GM21786 (cell line): ENCODE measurements around the gene DNAJA1.

Experiments used
- ATAC-seq: cut with Tn5 transposase; IDR thresholded peaks from one replicate; pipeline ENCODE4 v1.9.1; 2021; ENCODE audit not compliant: unreplicated experiment

The DNAJA1 gene

DNA sequence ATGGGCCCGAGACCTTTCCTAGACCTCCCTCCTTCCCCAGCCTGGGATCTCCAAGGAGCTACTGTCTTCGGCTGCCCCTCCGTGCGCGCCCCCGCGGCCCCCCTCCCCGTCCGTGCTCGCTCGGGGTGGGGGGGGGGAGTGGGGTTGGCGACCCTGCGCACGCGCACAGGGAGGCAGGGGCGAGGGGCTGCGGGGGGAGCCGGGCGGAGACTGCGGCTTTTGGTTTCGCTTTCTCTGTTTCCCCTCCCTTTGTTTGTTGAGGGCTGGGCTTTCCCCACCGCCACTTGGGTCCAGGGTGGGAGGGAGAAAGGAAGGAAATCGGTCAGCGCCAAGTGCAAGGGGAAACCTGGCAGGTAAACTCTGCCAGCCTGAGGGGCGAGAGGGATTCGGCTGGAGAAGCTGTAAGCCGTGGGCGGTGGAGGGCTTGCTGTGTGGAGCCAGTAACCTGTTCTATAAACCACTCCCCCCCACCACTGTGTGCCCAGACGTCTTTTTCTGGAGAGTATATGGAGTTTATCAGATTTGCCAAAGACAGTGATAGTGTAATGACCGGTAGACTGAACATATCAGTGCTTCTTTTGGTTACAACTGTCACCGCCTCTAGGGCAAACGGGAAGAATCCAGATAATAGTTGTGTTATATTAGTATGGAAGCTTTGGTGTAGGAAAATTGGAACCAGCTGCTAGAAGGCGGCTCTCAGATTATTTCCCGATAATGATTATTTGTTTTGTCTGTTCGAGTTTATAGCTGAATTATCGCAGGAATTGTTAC is 684 bp downstream of the DNAJA1 start:
- peak; percentile 45 for ATAC-seq

DNA sequence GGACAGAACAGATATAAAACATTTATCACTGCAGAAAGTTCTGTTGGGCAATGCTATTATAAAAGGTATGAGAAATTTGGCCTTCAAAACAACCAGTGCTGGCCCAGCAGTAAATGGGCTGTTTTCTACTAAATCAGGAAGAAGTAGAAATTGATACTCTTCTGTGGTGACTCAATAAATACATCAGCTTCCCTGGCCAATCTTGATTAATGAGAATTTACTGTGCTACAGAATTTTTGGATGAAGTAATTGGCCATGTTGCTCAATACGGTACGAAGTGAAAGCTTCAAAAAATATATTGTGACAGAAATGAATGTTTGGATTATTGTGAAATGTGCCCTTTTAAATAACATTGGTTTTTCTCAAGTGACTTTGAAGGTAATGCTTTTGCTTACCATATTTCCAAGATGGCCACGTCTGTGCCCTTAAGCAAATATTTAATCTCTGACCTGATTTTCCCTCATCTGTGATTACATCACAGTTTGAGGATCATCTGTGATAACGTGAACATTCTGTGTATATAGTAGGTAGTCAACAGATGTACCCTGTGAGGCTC is 4.2 kb downstream of the DNAJA1 start:
- no peak for ATAC-seq

DNA sequence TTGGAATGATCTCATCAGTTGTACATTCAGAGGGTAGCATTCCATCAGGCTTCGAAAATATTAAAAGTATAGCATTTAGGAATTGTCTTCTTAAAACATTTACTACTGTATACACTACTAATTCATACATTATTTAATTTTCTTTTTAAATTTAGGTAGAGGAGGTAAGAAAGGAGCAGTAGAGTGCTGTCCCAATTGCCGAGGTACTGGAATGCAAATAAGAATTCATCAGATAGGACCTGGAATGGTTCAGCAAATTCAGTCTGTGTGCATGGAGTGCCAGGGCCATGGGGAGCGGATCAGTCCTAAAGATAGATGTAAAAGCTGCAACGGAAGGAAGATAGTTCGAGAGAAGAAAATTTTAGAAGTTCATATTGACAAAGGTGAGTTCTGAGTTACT is 5.2 kb downstream of the DNAJA1 start:
- no peak for ATAC-seq

DNA sequence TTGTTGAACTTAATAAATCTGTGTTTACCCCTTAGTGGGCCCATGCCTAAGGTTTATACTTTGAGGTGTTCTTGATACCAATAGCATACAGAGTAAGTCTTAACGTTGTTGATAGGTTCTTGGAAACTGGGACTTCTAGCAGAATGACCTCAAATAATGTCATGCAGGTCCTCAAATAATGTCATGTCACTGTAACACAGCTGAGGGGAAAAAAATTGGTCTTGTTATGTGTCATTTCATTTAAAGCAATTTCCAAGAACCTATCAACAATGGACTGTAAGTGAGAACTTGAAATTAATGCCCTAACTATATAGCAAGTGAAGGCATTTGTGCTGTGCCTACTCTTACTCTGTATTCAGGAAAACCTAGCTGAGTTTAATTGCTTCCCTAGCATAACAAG is 7.2 kb downstream of the DNAJA1 start:
- no peak for ATAC-seq

DNA sequence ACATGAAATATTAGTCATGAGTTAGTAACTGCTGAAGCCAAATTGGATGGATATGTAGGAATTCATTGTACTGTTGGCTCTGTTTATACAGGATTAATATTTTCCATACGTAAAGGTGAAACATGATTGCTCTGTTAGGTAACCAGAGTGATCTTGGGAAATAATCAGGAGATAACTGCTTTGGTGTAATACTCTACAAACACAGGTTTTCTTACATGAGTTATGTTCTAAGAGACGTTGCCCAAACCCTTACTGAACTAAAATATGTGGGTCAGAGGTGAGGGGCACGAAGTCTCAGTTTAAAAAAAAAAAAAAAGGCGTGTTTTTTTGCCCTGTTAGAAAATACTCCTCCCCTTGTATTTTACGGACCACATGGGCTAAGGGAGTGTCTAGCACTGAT is 7.8 kb downstream of the DNAJA1 start:
- ATAC-seq = no peak

DNA sequence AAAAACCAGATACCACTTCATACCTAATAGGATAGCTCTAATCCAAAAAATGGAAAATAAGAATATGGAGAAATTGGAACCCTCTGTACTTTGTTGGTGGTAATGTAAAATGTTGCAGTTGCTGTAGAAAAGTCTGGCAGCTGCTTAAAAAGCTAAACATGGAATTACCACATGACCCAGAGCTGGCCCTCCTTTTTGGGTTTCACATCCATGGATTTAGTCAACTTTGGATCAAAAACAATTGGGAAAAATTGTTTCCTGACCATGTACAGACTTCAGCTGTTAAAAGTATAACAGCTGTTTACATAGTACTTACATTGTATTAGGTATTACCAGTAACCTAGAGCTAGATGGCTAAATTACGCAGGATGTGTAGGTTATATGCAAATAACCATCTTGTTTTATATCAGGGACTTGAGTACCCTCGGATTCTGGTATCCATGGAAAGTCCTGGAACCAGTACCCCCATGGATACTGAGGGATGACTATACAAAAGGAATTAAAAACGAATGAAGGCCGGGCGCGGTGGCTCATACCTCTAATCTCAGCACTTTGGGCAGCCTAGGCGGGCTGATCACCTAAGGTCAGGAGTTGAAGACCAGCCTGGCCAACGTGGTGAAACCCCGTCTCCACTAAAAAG is 15.8 kb downstream of the DNAJA1 start:
- ATAC-seq = no peak

DNA sequence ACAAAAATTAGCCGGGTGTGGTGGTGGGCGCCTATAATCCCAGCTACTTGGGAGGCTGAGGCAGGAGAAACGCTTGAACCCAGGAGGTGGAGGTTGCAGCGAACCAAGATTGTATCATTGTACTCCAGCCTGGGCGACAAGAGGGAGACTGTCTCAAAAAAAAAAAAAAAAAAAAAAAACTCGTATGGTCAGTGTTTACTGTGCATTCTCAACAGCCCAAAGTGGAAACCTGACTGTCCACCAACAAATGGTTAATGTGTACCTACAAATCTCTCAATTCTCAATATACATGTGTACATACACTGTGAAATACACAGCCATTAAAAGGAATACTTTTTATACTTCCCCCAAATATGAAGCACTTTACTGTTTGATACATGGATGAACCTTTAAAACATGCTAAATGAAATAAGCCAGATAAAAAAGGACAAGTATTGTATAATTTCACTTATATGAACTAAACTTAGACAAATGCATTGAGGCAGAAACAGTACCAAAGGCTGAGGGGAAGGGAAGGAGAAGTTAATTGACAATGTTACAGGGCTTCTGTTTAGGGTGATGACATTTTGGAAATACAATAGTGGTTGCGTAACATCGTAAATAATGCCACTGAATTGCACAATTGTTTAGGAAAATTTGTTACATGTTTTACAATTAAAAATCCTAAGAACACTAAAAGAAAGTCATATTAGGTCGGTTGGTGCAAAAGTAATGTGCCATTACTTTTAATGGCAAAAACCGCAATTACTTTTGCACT is 16.5 kb downstream of the DNAJA1 start:
- ATAC-seq = no peak

DNA sequence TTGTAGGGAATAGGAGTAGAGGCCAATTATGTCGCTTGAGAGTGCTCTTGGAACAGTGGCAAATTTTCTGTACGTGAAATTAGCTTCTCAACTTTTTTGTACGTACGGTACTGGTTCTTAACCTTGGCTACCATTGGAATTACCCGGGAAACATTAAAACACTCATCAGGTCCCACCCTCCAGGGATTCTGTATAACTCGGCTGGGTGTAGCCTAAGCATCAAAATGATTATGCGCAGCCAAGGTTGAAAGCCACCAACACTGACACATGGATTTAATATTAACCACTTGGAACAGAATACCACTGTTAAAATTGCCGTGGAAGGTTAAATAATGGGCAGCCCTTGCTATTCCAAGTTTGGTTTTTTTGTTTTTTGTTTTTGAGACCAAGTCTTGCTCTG is 17.4 kb downstream of the DNAJA1 start:
- no peak for ATAC-seq

DNA sequence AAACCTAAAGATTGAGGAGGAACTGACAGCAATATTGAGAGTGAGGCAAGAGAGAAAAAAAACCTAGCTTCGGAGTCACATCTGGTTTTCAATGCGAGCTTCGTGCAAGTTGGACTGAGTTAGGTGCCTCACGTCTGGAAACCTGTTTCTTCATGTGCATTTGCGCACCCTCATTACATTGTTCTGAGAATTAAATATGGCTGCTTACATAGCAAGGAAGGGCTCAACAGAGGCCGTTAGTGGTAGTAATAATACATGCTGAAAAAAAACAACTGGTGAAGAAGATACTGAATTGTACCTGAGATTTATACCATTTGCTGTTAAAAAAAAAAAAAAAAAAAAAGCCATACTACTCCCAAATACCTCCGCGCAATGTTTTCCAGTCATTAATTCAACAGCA is 18.6 kb downstream of the DNAJA1 start:
- ATAC-seq = no peak

DNA sequence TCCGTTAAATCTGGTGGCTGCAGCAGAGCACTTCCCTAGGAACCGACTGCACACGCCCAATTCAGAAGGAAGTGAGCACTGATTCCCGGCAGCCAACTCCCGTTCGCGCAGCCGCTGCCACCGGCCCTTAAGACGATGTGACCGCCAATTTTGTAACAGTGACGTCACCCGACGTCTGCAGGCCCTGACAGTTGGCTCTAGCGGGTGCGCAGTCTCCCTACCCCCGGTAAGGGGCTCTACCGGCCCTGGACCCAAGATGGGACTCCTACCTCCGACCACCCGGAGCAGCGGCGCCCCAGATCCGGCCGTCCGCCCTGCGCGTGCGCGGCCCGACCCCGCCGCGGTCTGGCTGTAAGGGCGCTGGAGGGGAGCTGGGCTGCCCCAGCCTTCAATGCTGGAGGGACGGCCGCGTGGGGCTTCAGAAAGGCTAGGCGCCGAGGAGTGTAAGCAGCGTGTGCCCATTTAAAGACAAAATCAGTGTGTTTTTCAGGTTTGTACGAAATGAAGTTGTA is 19.1 kb downstream of the DNAJA1 start:
- peak; percentile 78 for ATAC-seq

DNA sequence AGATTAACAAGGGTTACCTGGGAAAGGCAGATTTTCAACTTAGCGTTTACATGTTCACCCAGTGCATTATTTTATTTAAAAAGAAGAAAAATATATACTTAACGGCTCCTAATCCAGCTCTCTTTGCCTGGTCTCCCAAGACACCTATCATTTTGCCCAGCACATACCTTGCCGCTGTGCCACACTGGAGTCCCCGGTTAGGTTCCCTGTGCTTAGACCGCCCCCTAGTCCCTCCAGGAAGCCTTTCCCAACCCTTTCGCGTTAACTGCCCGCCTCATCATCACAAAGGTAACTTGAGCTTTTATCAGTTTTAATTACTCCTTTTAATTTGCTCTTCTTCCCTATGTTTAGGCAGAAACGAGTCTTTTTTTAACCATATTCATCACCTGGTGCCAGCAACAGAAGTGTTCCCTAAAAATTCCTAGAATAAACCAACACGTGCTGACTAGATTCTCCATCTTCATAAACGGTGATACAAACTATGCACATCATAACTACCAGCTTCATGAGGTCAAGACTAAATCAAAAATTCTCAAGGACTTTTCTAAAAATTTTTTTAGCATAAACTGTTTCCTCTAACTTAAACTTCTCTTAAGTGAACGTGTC is 19.7 kb downstream of the DNAJA1 start:
- ATAC-seq = no peak

DNA sequence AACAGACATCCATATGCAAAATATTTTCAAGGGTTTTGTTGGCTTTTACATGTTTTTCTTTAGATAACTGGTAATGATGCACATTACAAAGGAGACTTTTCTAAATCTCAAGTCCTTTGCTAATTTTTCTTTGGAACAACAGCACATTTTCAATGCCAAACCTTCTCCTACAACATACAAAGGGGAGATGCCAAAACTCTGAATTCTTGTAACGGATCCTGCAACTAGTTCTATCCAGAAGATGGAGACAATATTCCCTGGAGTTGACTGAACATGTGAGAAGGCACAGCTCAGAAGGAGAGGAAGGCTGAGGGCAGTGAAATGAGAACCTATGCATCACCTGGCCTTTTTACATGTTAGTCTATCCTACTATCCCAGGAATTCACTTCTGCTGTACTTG is 21.0 kb downstream of the DNAJA1 start:
- no peak for ATAC-seq

DNA sequence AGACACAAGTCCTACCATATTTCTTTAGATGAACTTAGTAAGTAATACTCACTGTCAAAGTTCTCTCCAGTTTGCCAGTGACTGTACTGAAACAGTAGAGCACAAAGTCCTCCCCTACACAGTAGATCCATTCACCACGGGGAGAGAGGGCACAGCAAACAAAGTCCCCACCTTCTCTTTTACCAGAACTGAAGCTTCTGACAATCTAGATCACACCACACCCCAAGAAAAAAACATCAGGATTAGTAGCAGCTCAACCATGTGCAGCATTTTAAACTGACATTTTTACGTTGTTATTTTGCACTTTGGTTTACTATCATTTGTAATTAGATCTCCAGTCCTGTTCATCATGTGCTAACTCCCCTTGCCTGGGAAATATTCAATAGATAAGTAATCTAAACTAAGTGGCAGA is 23.0 kb downstream of the DNAJA1 start:
- no peak for ATAC-seq

DNA sequence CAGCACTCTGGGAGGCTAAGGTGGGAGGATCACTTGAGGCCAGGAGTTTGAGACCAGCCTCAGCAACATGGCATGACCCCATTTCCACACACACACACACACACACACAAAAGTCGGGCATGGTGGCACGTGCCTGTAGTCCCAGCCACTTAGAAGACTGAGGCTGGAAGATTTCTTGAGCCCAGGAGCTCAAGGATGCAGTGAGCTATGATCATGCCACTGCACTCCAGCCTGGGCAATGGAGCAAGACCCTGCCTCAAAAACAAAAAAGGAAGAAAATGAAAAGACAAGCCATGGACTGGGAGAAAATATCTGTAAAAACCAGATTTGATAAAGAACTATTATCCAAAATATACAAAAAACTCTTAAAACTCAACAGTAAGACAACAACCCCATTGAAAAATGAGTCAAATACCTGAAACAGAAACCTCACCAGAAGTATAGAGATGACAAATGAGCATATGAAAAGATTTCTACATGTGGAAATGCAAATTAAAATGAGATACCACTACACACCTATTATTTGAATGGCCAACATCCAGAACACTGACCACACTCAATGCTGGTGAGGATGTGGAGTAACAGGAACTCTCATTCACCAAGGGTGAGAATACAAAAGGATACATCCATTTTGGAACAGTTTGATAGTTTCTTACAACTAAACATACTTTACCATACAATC is 24.7 kb downstream of the DNAJA1 start:
- ATAC-seq = peak; percentile 79

DNA sequence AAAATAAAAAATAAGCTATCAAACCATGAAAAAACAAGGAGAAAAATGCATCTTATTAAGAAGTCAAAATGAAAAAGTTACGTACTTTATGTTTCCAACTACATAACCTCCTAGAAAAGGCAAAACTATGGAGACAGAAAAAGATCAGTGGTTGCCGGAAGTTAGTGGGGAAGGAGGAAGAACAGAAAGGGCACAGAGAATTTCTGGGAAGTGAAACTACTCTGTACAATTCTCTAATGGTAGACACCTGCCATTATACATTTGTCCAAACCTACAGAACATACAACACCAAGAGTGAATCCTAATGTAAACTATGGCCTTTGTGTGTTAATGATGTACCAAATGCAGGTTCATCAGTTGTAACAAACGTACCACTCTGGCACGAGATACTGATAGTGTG is 26.1 kb downstream of the DNAJA1 start:
- ATAC-seq = no peak

DNA sequence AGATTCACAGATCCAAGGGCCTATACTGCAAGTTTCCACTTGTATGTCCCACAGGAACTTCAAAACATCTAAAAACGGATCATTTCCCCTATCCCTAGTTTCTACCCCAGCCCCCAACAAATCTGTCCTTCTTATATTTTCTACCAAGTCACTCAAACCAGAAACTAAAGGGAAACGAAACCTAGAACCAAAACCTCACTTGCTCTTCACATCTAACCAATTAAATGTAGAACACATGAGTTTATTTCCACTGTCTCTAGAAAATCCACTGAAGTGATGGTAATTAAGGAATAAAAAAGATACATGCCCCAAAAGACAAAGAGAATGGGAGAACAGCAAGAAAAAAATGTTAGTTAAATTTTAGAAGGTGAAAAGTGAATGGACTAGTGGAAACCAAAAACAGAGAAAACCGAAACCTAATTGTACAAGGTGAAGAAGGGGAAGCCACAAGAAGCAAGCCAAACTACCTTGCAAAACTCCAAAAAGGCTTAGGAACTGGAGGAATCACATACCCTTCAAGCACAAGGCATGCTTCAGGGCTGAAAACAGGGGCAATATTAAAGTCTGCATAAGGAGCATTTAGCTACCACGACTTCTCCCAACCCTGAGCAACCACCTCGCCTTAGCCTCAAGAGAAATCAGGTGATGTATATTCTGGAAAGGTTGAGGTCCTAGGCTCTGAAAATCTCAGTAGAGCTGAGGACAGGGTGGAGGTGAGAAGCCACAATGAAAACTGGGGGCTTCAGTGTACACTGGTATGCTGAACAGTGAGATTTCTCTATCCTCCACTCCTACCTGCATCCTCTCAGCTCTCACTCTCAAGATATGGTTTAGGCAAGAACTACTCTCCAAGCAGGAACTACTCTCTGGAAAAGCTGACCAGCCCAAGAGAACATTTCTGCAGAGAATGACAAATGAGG is 40.3 kb downstream of the DNAJA1 start:
- peak; percentile 78 for ATAC-seq

DNA sequence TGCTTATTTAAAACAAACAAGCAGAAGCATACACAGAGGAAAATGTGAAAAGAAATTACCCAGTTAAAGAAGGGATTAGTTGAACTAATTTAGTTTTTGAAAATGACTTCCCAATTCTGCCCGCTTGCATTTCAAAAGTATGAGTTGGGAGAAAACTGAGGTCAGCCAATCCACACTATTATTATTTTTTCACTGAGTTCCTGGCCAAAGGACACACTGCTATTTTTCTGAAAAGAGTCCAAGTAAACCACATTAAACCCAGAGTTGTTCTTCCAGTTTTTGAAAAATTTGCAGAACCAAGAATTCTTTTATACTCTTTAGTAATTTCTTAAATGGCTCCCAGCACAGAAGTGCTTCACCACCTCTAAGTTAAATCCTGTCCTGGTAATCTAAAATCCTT is 43.9 kb downstream of the DNAJA1 start:
- ATAC-seq = no peak

DNA sequence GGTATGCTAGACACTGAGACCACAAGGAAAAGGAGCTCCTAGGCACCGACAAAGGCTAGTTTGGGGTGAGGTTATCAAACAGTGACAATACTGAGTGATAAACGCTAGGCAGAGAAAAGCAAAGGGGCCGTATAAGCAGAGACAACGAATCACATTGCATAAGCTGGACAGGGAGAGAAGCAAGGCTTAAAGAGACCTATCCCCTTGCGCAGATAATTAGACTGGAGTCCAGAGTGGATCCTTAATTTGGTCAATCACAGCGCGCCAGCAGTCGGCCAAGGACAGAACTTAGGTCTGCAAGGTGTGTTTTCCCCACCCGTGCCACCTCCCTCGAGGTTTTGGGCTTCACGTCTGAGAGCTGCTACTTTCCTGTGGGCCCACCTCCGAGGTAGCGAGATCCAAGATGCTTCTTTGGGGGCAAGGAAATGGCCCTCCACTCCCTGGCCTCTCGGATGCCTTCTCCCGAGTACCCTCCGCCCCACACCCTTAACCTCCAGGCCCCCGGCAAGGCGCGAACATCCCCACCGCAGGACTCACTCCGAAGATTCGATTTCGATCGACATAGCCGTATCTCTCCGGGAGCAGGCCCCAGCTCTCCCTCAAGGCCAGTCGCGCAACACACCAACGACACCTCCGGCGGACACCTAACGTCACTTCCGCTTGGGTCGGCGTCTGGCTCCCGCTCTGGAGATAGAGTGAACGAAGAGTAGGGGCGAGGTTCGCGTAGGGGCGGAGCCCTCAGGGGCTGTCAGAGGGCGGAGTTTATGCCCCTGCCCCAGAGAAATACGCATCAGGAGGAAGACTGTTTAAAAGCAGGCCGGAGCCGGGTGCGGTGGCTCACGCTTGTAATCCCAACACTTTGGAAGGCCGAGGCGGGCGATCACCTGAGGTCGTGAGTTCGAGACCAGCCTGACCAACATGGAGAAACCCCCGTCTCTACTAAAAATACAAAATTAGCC is 51.3 kb downstream of the DNAJA1 start, which contains the start of gene SMU1:
SMU1 (minus strand) TSS at position 629 of the 959 bp plus-strand sequence; CDS start at position 563, 66 bp downstream.
- peak; percentile 99 for ATAC-seq
